ENCODE data around the gene SMIM30. TPM values are rescaled to one million over a fixed set of nuclear protein-coding genes. Genes with fewer than 3 reads are reported as not detected.

The SMIM30 gene
- total RNA-seq, 4 donors from 2014 or later = 55.9 to 98.8 (median 73.0) TPM

DNA sequence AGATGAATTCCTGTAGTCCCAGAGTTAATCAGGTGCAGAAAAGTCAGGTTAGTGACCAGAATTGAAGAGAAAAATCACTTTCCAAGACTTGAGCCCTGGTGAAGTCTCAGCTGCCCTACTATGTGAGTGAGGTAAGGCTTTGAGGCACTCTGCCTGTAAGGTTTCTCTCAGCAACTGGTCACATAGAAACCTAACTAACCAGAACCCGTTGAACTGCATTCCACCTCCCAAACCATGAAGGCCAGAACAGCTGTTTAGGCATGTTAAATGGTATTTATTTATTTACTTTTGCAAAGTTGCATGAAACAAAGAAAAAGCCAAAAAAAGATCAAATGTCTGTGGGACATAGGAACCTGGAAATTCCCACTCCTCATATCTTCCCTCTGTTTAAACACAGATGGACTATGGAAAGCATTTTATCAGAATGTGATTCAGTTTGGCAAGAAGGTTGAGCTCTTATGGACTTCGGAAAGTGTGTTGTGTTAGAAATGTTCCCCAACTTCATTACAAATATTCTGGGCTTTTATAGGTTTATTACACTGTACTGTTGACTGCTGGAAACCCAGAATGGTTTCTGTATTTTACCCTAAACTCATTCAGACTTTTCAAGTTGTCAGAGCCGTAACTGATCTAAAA lies 19.0 kb downstream of the SMIM30 start:
- Histone ChIP-seq H3K27me3 (no peaks in the 10 kb centered on the region), H3K27ac (no peak overlapping the region), H3K9me3 (no peaks in the 10 kb centered on the region), H3K4me1 (no peaks in the 10 kb centered on the region), H3K36me3 (no peaks in the 10 kb centered on the region), H3K4me3 (no peak overlapping the region)
- intact Hi-C loops (cut with DNase I; ENCODE audit: low total_unique reads) = loop anchor here (5.0 kb wide), 1 partner anchor 502 kb away; no protein-coding TSS in a partner anchor
- in situ Hi-C loops (cut with MboI; ENCODE audit: low sequenced_read_pairs in 4 of 4) = no loop called here
- TF ChIP-seq, protein P1, sequence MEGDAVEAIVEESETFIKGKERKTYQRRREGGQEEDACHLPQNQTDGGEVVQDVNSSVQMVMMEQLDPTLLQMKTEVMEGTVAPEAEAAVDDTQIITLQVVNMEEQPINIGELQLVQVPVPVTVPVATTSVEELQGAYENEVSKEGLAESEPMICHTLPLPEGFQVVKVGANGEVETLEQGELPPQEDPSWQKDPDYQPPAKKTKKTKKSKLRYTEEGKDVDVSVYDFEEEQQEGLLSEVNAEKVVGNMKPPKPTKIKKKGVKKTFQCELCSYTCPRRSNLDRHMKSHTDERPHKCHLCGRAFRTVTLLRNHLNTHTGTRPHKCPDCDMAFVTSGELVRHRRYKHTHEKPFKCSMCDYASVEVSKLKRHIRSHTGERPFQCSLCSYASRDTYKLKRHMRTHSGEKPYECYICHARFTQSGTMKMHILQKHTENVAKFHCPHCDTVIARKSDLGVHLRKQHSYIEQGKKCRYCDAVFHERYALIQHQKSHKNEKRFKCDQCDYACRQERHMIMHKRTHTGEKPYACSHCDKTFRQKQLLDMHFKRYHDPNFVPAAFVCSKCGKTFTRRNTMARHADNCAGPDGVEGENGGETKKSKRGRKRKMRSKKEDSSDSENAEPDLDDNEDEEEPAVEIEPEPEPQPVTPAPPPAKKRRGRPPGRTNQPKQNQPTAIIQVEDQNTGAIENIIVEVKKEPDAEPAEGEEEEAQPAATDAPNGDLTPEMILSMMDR (IDR thresholded peaks at IDR 0.05 in 4 of 5, conservative IDR thresholded peaks at IDR 0.05 in 1 of 5) = no peak
- no peak for TF ChIP-seq POLR2A (IDR thresholded peaks at IDR 0.05)
- no peak for ATAC-seq
- DNase-seq = no peak

DNA sequence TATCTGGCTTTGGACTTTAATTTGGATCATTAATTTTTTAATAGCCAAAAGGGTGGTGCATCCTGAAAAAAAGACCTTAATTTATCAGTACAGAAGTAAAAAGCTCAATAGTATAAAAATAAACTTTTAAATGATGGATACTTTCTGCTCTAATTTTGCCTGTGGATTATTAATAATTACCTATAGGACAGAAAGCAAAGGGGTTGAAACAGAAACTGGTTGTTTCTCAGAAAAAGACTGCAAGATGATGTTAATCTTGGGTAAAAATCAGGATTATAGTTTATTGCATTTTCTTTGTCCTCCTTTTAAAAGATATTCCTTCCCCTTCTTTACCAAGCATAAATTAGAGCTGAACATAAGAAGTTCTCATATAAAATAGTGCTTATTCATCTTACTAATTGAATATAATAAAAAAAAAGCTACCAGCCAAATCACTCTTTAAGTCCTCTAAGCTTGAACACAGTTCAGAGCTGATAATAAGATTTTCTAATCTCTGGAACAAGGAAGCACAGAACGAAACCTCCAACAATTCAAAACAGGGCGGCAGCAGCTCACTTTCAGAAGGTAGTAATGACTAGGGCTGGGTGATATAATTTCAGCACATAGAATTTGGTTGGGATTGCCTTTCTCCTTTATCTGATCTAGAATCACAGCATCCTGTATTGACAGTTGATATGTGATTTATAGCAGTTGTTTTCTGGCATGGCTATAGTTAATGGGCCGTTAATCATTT lies 23.7 kb downstream of the SMIM30 start:
- Histone ChIP-seq H3K27me3 (no peaks in the 10 kb centered on the region), H3K4me3 (no peak overlapping the region), H3K36me3 (no peaks in the 10 kb centered on the region), H3K4me1 (no peaks in the 10 kb centered on the region), H3K9me3 (no peaks in the 10 kb centered on the region), H3K27ac (no peak overlapping the region)
- no peak for ATAC-seq
- in situ Hi-C loops (cut with MboI; ENCODE audit: low sequenced_read_pairs in 4 of 4) = no loop called here
- intact Hi-C loops (cut with DNase I; ENCODE audit: low total_unique reads) = loop anchor here (5.0 kb wide), 1 partner anchor 497 kb away; no protein-coding TSS in a partner anchor
- TF ChIP-seq, protein P1 (IDR thresholded peaks at IDR 0.05 in 4 of 5, conservative IDR thresholded peaks at IDR 0.05 in 1 of 5) = no peak
- no peak for TF ChIP-seq POLR2A (IDR thresholded peaks at IDR 0.05)
- DNase-seq = no peak

DNA sequence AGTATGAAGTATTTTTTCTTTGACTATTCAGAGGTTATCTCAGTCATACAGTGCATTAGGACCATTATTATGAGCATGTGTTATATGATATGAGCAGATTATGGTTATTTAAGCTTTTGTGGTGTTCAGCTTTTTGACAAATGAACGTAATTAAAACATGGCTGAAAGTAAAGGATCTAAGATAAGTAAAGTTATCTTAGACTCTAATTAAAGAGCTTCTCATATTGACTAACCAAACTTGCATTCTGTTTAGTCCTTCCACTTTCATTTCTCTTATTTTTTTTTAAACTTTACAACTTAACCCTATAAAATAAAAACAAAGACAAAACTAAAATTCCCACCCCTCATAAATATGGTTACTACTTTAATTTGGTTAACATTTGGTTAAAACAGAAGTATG lies 24.8 kb downstream of the SMIM30 start:
- Histone ChIP-seq H3K36me3 (no peaks in the 10 kb centered on the region), H3K9me3 (no peaks in the 10 kb centered on the region), H3K4me1 (no peaks in the 10 kb centered on the region), H3K27me3 (no peaks in the 10 kb centered on the region), H3K4me3 (no peak overlapping the region), H3K27ac (no peak overlapping the region)
- in situ Hi-C loops (cut with MboI; ENCODE audit: low sequenced_read_pairs in 4 of 4) = no loop called here
- TF ChIP-seq, protein P1 (IDR thresholded peaks at IDR 0.05 in 4 of 5, conservative IDR thresholded peaks at IDR 0.05 in 1 of 5) = no peak
- TF ChIP-seq POLR2A (IDR thresholded peaks at IDR 0.05) = no peak
- DNase-seq (no peak), ATAC-seq (no peak)
- intact Hi-C loops (cut with DNase I; ENCODE audit: low total_unique reads) = no loop called here

DNA sequence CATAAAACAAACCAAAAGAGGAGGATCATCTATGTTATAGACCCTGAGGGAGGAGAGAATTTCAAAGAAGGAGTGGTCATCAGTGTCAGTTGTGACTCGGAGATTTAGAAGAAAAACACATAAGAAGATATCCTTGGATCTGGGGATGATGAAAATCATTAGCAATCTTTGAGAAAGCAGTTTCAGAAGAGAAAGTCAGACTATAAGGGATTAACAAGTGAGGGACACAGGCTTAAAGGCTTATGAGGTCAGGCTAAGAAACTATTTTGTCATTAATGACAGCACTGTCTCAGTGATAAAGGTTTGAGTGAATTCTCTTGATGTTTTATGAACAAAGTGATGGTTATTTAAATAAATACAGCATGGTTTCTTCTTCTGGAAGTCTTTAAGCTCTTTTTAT lies 25.6 kb downstream of the SMIM30 start:
- intact Hi-C loops (cut with DNase I; ENCODE audit: low total_unique reads) = no loop called here
- no peak for ATAC-seq
- H3K27ac ChIP-seq = no peak overlapping the region
- H3K4me1 ChIP-seq = no peaks in the 10 kb centered on the region
- H3K9me3 ChIP-seq = no peaks in the 10 kb centered on the region
- no peaks in the 10 kb centered on the region for H3K27me3 ChIP-seq
- H3K4me3 ChIP-seq = no peak overlapping the region
- no peak for TF ChIP-seq POLR2A (IDR thresholded peaks at IDR 0.05)
- TF ChIP-seq, protein P1 (IDR thresholded peaks at IDR 0.05 in 4 of 5, conservative IDR thresholded peaks at IDR 0.05 in 1 of 5) = no peak
- in situ Hi-C loops (cut with MboI; ENCODE audit: low sequenced_read_pairs in 4 of 4) = no loop called here
- H3K36me3 ChIP-seq = no peaks in the 10 kb centered on the region
- DNase-seq = no peak
